ENCODE results near the gene TTLL3. TPM values are rescaled to one million over a fixed set of nuclear protein-coding genes. Genes with fewer than 3 reads are reported as not detected.

Gene TTLL3
- polyA plus RNA-seq, 1 donor (not counting 4 experiments of a cell fraction or from before 2014, with no cell fraction given) = 11.3 TPM

GRCh38 chr3:9806688-9807589, 3.1 kb upstream of the TTLL3 start:
- peaks cover 7% of the 10 kb centered on the region for H3K4me1 ChIP-seq (ENCODE audit: control insufficient read depth, extremely low read depth, insufficient read depth, low read length)
- H3K36me3 ChIP-seq (ENCODE audit: control insufficient read depth in 2 of 2, extremely low read depth in 1 of 2, insufficient read depth in 2 of 2, low read length in 2 of 2) = peaks cover 20 to 34% of the 10 kb centered on the region in 2 experiments
- DNase-seq (ENCODE audit: low read depth, low spot score) (no peak), FAIRE-seq (no peak)
- H3K4me2 ChIP-seq (ENCODE audit: control insufficient read depth, extremely low read depth, insufficient read depth, low read depth, low read length) = no peak overlapping the region
- H4K20me1 ChIP-seq (ENCODE audit: control insufficient read depth, extremely low read depth, insufficient read depth, low read length) = no peaks in the 10 kb centered on the region
- H3K9ac ChIP-seq (ENCODE audit: control insufficient read depth, extremely low read depth, insufficient read depth, low read length) = no peak overlapping the region
- no peak overlapping the region for H3K27ac ChIP-seq (ENCODE audit: control insufficient read depth, insufficient read depth, low read length)
- no peaks in the 10 kb centered on the region for H3K9me1 ChIP-seq (ENCODE audit: control insufficient read depth, extremely low read depth, insufficient read depth, low read length)
- no peak overlapping the region for H2AFZ ChIP-seq (ENCODE audit: control insufficient read depth, low read length)
- TF ChIP-seq EZH2 (IDR thresholded peaks at IDR 0.05; ENCODE audit: low read length) (no peak), CTCF (optimal IDR thresholded peaks at IDR 0.05 in 1 of 3, IDR thresholded peaks at IDR 0.05 in 1 of 3, conservative IDR thresholded peaks at IDR 0.05 in 1 of 3; ENCODE audit: extremely low read depth in 1 of 3, insufficient read depth in 2 of 3, low read length in 3 of 3) (no peak)
- dilution Hi-C loops (cut with MboI; ENCODE audit: extremely low pct_ligation_motif_present, low sequenced_read_pairs) = no loop called here
- H3K79me2 ChIP-seq (ENCODE audit: control insufficient read depth, insufficient read depth, low read length) = no peaks in the 10 kb centered on the region
- H3K27me3 ChIP-seq (ENCODE audit: control insufficient read depth, extremely low read depth, insufficient read depth, low read length) = no peaks in the 10 kb centered on the region
- H3K4me3 ChIP-seq (ENCODE audit: control insufficient read depth in 2 of 3, extremely low read depth in 1 of 3, insufficient read depth in 2 of 3, low read depth in 1 of 3, low read length in 3 of 3) = no peak overlapping the region
- no peaks in the 10 kb centered on the region for H3K9me3 ChIP-seq (ENCODE audit: control insufficient read depth, low read depth, low read length)

GRCh38 chr3:9807981-9808344, 2.1 kb upstream of the TTLL3 start:
- peaks cover 20 to 32% of the 10 kb centered on the region in 2 experiments for H3K36me3 ChIP-seq (ENCODE audit: control insufficient read depth in 2 of 2, extremely low read depth in 1 of 2, insufficient read depth in 2 of 2, low read length in 2 of 2)
- no peak for DNase-seq (ENCODE audit: low read depth, low spot score)
- H3K27me3 ChIP-seq (ENCODE audit: control insufficient read depth, extremely low read depth, insufficient read depth, low read length) = no peaks in the 10 kb centered on the region
- H3K4me2 ChIP-seq (ENCODE audit: control insufficient read depth, extremely low read depth, insufficient read depth, low read depth, low read length) = no peak overlapping the region
- FAIRE-seq = no peak
- no peaks in the 10 kb centered on the region for H3K79me2 ChIP-seq (ENCODE audit: control insufficient read depth, insufficient read depth, low read length)
- no peaks in the 10 kb centered on the region for H3K9me1 ChIP-seq (ENCODE audit: control insufficient read depth, extremely low read depth, insufficient read depth, low read length)
- H3K4me1 ChIP-seq (ENCODE audit: control insufficient read depth, extremely low read depth, insufficient read depth, low read length) = peaks cover 7% of the 10 kb centered on the region
- no peaks in the 10 kb centered on the region for H3K9me3 ChIP-seq (ENCODE audit: control insufficient read depth, low read depth, low read length)
- H2AFZ ChIP-seq (ENCODE audit: control insufficient read depth, low read length) = no peak overlapping the region
- no peak overlapping the region for H3K9ac ChIP-seq (ENCODE audit: control insufficient read depth, extremely low read depth, insufficient read depth, low read length)
- H3K27ac ChIP-seq (ENCODE audit: control insufficient read depth, insufficient read depth, low read length) = no peak overlapping the region
- no peak overlapping the region for H3K4me3 ChIP-seq (ENCODE audit: control insufficient read depth in 2 of 3, extremely low read depth in 1 of 3, insufficient read depth in 2 of 3, low read depth in 1 of 3, low read length in 3 of 3)
- no peaks in the 10 kb centered on the region for H4K20me1 ChIP-seq (ENCODE audit: control insufficient read depth, extremely low read depth, insufficient read depth, low read length)
- dilution Hi-C loops (cut with MboI; ENCODE audit: extremely low pct_ligation_motif_present, low sequenced_read_pairs) = no loop called here
- TF ChIP-seq EZH2 (IDR thresholded peaks at IDR 0.05; ENCODE audit: low read length) (no peak), CTCF (optimal IDR thresholded peaks at IDR 0.05 in 1 of 3, IDR thresholded peaks at IDR 0.05 in 1 of 3, conservative IDR thresholded peaks at IDR 0.05 in 1 of 3; ENCODE audit: extremely low read depth in 1 of 3, insufficient read depth in 2 of 3, low read length in 3 of 3) (no peak)
